Measurements from ENCODE around the gene ERN1. TPM values are rescaled to one million over a fixed set of nuclear protein-coding genes. Genes with fewer than 3 reads are reported as not detected.
A peak's percentile ranks its signal among the peaks of the same experiment; 100 is the strongest.
"Not testable (repeated sequence)": the region's sequence is repeated elsewhere in the genome, so short reads cannot be mapped to it uniquely, and the experiment has no call there.

The ERN1 gene
- total RNA-seq = 10 to 100 TPM; 13.0 to 17.9 TPM

- H3K9me3 Mint-ChIP-seq (ENCODE audit: insufficient read depth) = no peaks in the 10 kb centered on the region
- H3K4me3 Mint-ChIP-seq = peak within 1 kb of the TSS; percentile 92
- DNase-seq (peak; percentile 93), ATAC-seq (peak; percentile 94)
- H3K27me3 Mint-ChIP-seq (ENCODE audit: low read depth) = no peaks in the 10 kb centered on the region
- peaks cover 36% of the 10 kb centered on the region for H3K4me1 Mint-ChIP-seq (ENCODE audit: low read depth)
- CTCF ChIA-PET = interaction anchor here (1.0 to 14.8 kb wide), 12 partner anchors 9 to 218 kb away, joined by 3 to 645 read pairs (median 30); partner anchors contain the start of genes CSHL1 and ICAM2
- peaks cover 9% of the 10 kb centered on the region for H3K36me3 Mint-ChIP-seq (ENCODE audit: low read depth)
- H3K27ac Mint-ChIP-seq = peak within 1 kb of the TSS; percentile 92
- POLR2A ChIA-PET = interaction anchor here (0.8 to 3.7 kb wide), 20 partner anchors 9 to 184 kb away, joined by 3 to 27 read pairs (median 8); partner anchors contain the start of gene ICAM2
Observed at GRCh38 chr17:64129765-64130558, at the start of gene ERN1. Gene ERN1, minus strand, starts transcription at chr17:64130144. Its CDS starts 115 bp downstream, at chr17:64130029.

- POLR2A ChIA-PET = interaction anchor here (1.1 kb wide), 1 partner anchor 32 kb away, joined by 3 read pairs; no protein-coding TSS in a partner anchor
- peaks cover 15% of the 10 kb centered on the region for H3K36me3 Mint-ChIP-seq (ENCODE audit: low read depth)
- ATAC-seq; H3K9me3 Mint-ChIP-seq (ENCODE audit: insufficient read depth); H3K27me3 Mint-ChIP-seq (ENCODE audit: low read depth); H3K27ac Mint-ChIP-seq; DNase-seq; H3K4me3 Mint-ChIP-seq; H3K4me1 Mint-ChIP-seq (ENCODE audit: low read depth); CTCF ChIA-PET: not testable (repeated sequence)
Observed at GRCh38 chr17:64179024-64179423, 49.1 kb upstream of the ERN1 start.

- H3K4me1 Mint-ChIP-seq (ENCODE audit: low read depth) = no peaks in the 10 kb centered on the region
- CTCF ChIA-PET = interaction anchor here (1.0 kb wide), 1 partner anchor 59 kb away, joined by 5 read pairs; no protein-coding TSS in a partner anchor
- peaks cover 15% of the 10 kb centered on the region for H3K36me3 Mint-ChIP-seq (ENCODE audit: low read depth)
- H3K27ac Mint-ChIP-seq = no peak overlapping the region
- ATAC-seq (no peak), DNase-seq (no peak)
- H3K27me3 Mint-ChIP-seq (ENCODE audit: low read depth) = no peaks in the 10 kb centered on the region
- no peaks in the 10 kb centered on the region for H3K9me3 Mint-ChIP-seq (ENCODE audit: insufficient read depth)
- POLR2A ChIA-PET = interaction anchor here (1.1 kb wide), 1 partner anchor 31 kb away, joined by 3 read pairs; no protein-coding TSS in a partner anchor
- H3K4me3 Mint-ChIP-seq = no peak overlapping the region
Observed at GRCh38 chr17:64178011-64178825, 48.3 kb upstream of the ERN1 start.

GRCh38 chr17:64177311-64178010 is 47.5 kb upstream of the ERN1 start:
- no peak for DNase-seq
- Mint-ChIP-seq H3K4me1 (ENCODE audit: low read depth) (no peaks in the 10 kb centered on the region), H3K27ac (no peak overlapping the region), H3K9me3 (ENCODE audit: insufficient read depth) (no peaks in the 10 kb centered on the region), H3K27me3 (ENCODE audit: low read depth) (no peaks in the 10 kb centered on the region), H3K4me3 (no peak overlapping the region), H3K36me3 (ENCODE audit: low read depth) (peaks cover 15% of the 10 kb centered on the region)
- ChIA-PET CTCF (interaction anchor here (1.0 kb wide), 1 partner anchor 59 kb away, joined by 5 read pairs; no protein-coding TSS in a partner anchor), POLR2A (interaction anchor here (1.1 kb wide), 1 partner anchor 30 kb away, joined by 3 read pairs; no protein-coding TSS in a partner anchor)
- ATAC-seq = no peak

- ATAC-seq (no peak), DNase-seq (no peak)
- ChIA-PET CTCF (interaction anchor here (0.9 to 1.0 kb wide), 2 partner anchors 14 to 43 kb away, joined by 3 read pairs; no protein-coding TSS in a partner anchor), POLR2A (no interaction called here)
- Mint-ChIP-seq H3K4me3 (no peak overlapping the region), H3K36me3 (ENCODE audit: low read depth) (peaks cover 11% of the 10 kb centered on the region), H3K9me3 (ENCODE audit: insufficient read depth) (no peaks in the 10 kb centered on the region), H3K27ac (no peak overlapping the region), H3K4me1 (ENCODE audit: low read depth) (no peaks in the 10 kb centered on the region), H3K27me3 (ENCODE audit: low read depth) (no peaks in the 10 kb centered on the region)
Observed at GRCh38 chr17:64176556-64176955, 46.6 kb upstream of the ERN1 start.

GRCh38 chr17:64174686-64175456 is 44.9 kb upstream of the ERN1 start:
- POLR2A ChIA-PET = no interaction called here
- peaks cover 12% of the 10 kb centered on the region for H3K36me3 Mint-ChIP-seq (ENCODE audit: low read depth)
- no peaks in the 10 kb centered on the region for H3K4me1 Mint-ChIP-seq (ENCODE audit: low read depth)
- H3K27ac Mint-ChIP-seq = no peak overlapping the region
- no peaks in the 10 kb centered on the region for H3K9me3 Mint-ChIP-seq (ENCODE audit: insufficient read depth)
- CTCF ChIA-PET = no interaction called here
- H3K27me3 Mint-ChIP-seq (ENCODE audit: low read depth) = no peaks in the 10 kb centered on the region
- ATAC-seq (no peak), DNase-seq (no peak)
- H3K4me3 Mint-ChIP-seq = no peak overlapping the region

- no peaks in the 10 kb centered on the region for H3K9me3 Mint-ChIP-seq (ENCODE audit: insufficient read depth)
- H3K27me3 Mint-ChIP-seq (ENCODE audit: low read depth) = no peaks in the 10 kb centered on the region
- DNase-seq (no peak), ATAC-seq (no peak)
- H3K4me3 Mint-ChIP-seq = no peak overlapping the region
- peaks cover 4% of the 10 kb centered on the region for H3K36me3 Mint-ChIP-seq (ENCODE audit: low read depth)
- ChIA-PET POLR2A (no interaction called here), CTCF (no interaction called here)
- no peaks in the 10 kb centered on the region for H3K4me1 Mint-ChIP-seq (ENCODE audit: low read depth)
- no peak overlapping the region for H3K27ac Mint-ChIP-seq
Observed at GRCh38 chr17:64173646-64174045, 43.7 kb upstream of the ERN1 start.

GRCh38 chr17:64172510-64172909 is 42.6 kb upstream of the ERN1 start:
- no peak for ATAC-seq
- H3K9me3 Mint-ChIP-seq (ENCODE audit: insufficient read depth) = no peaks in the 10 kb centered on the region
- no peaks in the 10 kb centered on the region for H3K27me3 Mint-ChIP-seq (ENCODE audit: low read depth)
- no peak for DNase-seq
- peaks cover 4% of the 10 kb centered on the region for H3K36me3 Mint-ChIP-seq (ENCODE audit: low read depth)
- POLR2A ChIA-PET = no interaction called here
- no peak overlapping the region for H3K4me3 Mint-ChIP-seq
- CTCF ChIA-PET = no interaction called here
- H3K27ac Mint-ChIP-seq = no peak overlapping the region
- no peaks in the 10 kb centered on the region for H3K4me1 Mint-ChIP-seq (ENCODE audit: low read depth)

- no peak overlapping the region for H3K27ac Mint-ChIP-seq
- ChIA-PET POLR2A (no interaction called here), CTCF (no interaction called here)
- DNase-seq (no peak), ATAC-seq (no peak)
- H3K36me3 Mint-ChIP-seq (ENCODE audit: low read depth) = peaks cover 4% of the 10 kb centered on the region
- H3K27me3 Mint-ChIP-seq (ENCODE audit: low read depth) = no peaks in the 10 kb centered on the region
- no peak overlapping the region for H3K4me3 Mint-ChIP-seq
- no peaks in the 10 kb centered on the region for H3K9me3 Mint-ChIP-seq (ENCODE audit: insufficient read depth)
- H3K4me1 Mint-ChIP-seq (ENCODE audit: low read depth) = no peaks in the 10 kb centered on the region
Observed at GRCh38 chr17:64171041-64171440, 41.1 kb upstream of the ERN1 start.

GRCh38 chr17:64170286-64170685 is 40.3 kb upstream of the ERN1 start:
- no peaks in the 10 kb centered on the region for H3K4me1 Mint-ChIP-seq (ENCODE audit: low read depth)
- H3K9me3 Mint-ChIP-seq (ENCODE audit: insufficient read depth) = no peaks in the 10 kb centered on the region
- H3K36me3 Mint-ChIP-seq (ENCODE audit: low read depth) = peaks cover 4% of the 10 kb centered on the region
- H3K27ac Mint-ChIP-seq = no peak overlapping the region
- ChIA-PET CTCF (no interaction called here), POLR2A (no interaction called here)
- H3K4me3 Mint-ChIP-seq = no peak overlapping the region
- no peaks in the 10 kb centered on the region for H3K27me3 Mint-ChIP-seq (ENCODE audit: low read depth)
- ATAC-seq (no peak), DNase-seq (no peak)

GRCh38 chr17:64167666-64168065 is 37.7 kb upstream of the ERN1 start:
- H3K27me3 Mint-ChIP-seq (ENCODE audit: low read depth); H3K4me1 Mint-ChIP-seq (ENCODE audit: low read depth); DNase-seq; H3K27ac Mint-ChIP-seq; H3K4me3 Mint-ChIP-seq; H3K36me3 Mint-ChIP-seq (ENCODE audit: low read depth); H3K9me3 Mint-ChIP-seq (ENCODE audit: insufficient read depth); ATAC-seq: not testable (repeated sequence)
- ChIA-PET CTCF (interaction anchor here (0.8 kb wide), 1 partner anchor 66 kb away, joined by 4 read pairs; no protein-coding TSS in a partner anchor), POLR2A (interaction anchor here (1.4 kb wide), 1 partner anchor 22 kb away, joined by 7 read pairs; no protein-coding TSS in a partner anchor)

Measured in activated CD8-positive, alpha-beta T cell treated with anti-CD3 and anti-CD28 coated beads, Interleukin-2, amount 10 ng/mL, durations not matched to agents 7 days and 5 days (primary cell).